Upper lobe of right lung (tissue), 1 donor: ENCODE results near the gene THAP12. TPM values are rescaled to one million over a fixed set of nuclear protein-coding genes. Genes with fewer than 3 reads are reported as not detected.
A peak's percentile ranks its signal among the peaks of the same experiment; 100 is the strongest.

Experiments
- ATAC-seq: fragments of 200-7000 bp; cut with Tn5 transposase; one replicate; pipeline ENCODE4 v1.9.1; 2020; ENCODE audit warnings: mild to moderate bottlenecking, moderate library complexity
- DNase-seq: peaks from one replicate; pipeline ENCODE4 v3.0.0-alpha.2; 2020
- H3K27ac ChIP-seq: fragments of 200-600 bp; one replicate; pipeline ENCODE4 v1.8.0; 2022
- H3K27me3 ChIP-seq: fragments of 200-600 bp; one replicate; pipeline ENCODE4 v1.8.0; 2022; ENCODE audit warnings: mild to moderate bottlenecking
- H3K36me3 ChIP-seq: fragments of 200-600 bp; one replicate; pipeline ENCODE4 v1.8.0; 2022
- H3K4me1 ChIP-seq: fragments of 200-600 bp; one replicate; pipeline ENCODE4 v1.8.0; 2022
- H3K4me3 ChIP-seq: fragments of 200-600 bp; one replicate; pipeline ENCODE4 v1.8.0; 2022; ENCODE audit warnings: mild to moderate bottlenecking
- H3K9me3 ChIP-seq: fragments of 200-600 bp; one replicate; pipeline ENCODE4 v1.8.0; 2022
- CTCF ChIP-seq: fragments of 200-600 bp; IDR thresholded peaks from one replicate; pipeline ENCODE4 v1.8.0; 2022; ENCODE audit warnings: antibody characterized with exemption
- intact Hi-C: fragments of 100-400 bp; cut with DNase I; formaldehyde crosslinking; loops from one replicate; pipeline ENCODE4 v1.11.0; 2022
- total RNA-seq: library from RNA; stranded (reverse); fragmentation: NEBNext Ultra II Directional; extraction: Animal tissue kit (Norgen Biotek cat#: 25700); gene quantifications from one replicate; pipeline ENCODE4 v1.2.1, GENCODE V29; 2021
- donor health status: DM: no; HTN: yes; CAD: no; lungs with severe emphysema.

THAP12 gene
- total RNA-seq, 1 donor from 2014 or later: 36.8 TPM

- Histone ChIP-seq H3K4me1 (peaks cover 27% of the 10 kb centered on the region), H3K9me3 (no peaks in the 10 kb centered on the region), H3K36me3 (no peaks in the 10 kb centered on the region), H3K4me3 (no peak overlapping the region), H3K27ac (no peak overlapping the region), H3K27me3 (no peaks in the 10 kb centered on the region)
- intact Hi-C loops: no loop called here
- no peak for DNase-seq
- ATAC-seq: no peak
- TF ChIP-seq CTCF: no peak
These were observed 4.0 kb downstream of the THAP12 start for GRCh38 chr11:76376746-76377558.

- no peaks in the 10 kb centered on the region for H3K27me3 ChIP-seq
- no peak overlapping the region for H3K4me3 ChIP-seq
- DNase-seq (no peak), ATAC-seq (peak; percentile 67)
- peaks cover 11% of the 10 kb centered on the region for H3K4me1 ChIP-seq
- no peak for TF ChIP-seq CTCF
- no peak overlapping the region for H3K27ac ChIP-seq
- H3K36me3 ChIP-seq: no peaks in the 10 kb centered on the region
- no peaks in the 10 kb centered on the region for H3K9me3 ChIP-seq
- intact Hi-C loops: no loop called here
These were observed 9.8 kb downstream of the THAP12 start for GRCh38 chr11:76371170-76371569.

GRCh38 chr11:76369406-76369805, 11.5 kb downstream of the THAP12 start:
- intact Hi-C loops: no loop called here
- Histone ChIP-seq H3K27me3 (no peaks in the 10 kb centered on the region), H3K9me3 (no peaks in the 10 kb centered on the region), H3K4me3 (no peak overlapping the region), H3K27ac (no peak overlapping the region), H3K36me3 (no peaks in the 10 kb centered on the region), H3K4me1 (peaks cover 10% of the 10 kb centered on the region)
- no peak for DNase-seq
- no peak for TF ChIP-seq CTCF
- no peak for ATAC-seq

- TF ChIP-seq CTCF: no peak
- DNase-seq (no peak), ATAC-seq (no peak)
- Histone ChIP-seq H3K4me3 (no peak overlapping the region), H3K4me1 (peaks cover 10% of the 10 kb centered on the region), H3K27me3 (no peaks in the 10 kb centered on the region), H3K27ac (no peak overlapping the region), H3K36me3 (no peaks in the 10 kb centered on the region), H3K9me3 (no peaks in the 10 kb centered on the region)
- intact Hi-C loops: no loop called here
These were observed 12.4 kb downstream of the THAP12 start for GRCh38 chr11:76368490-76368889.

GRCh38 chr11:76365038-76365679, 15.8 kb downstream of the THAP12 start:
- ATAC-seq: no peak
- intact Hi-C loops: no loop called here
- no peaks in the 10 kb centered on the region for H3K27me3 ChIP-seq

More at GRCh38 chr11:76365038-76365679, 15.8 kb downstream of the THAP12 start:
- peaks cover 10% of the 10 kb centered on the region for H3K4me1 ChIP-seq
- no peak overlapping the region for H3K4me3 ChIP-seq
- peaks cover 2% of the 10 kb centered on the region for H3K36me3 ChIP-seq
- TF ChIP-seq CTCF: no peak
- no peak for DNase-seq
- H3K9me3 ChIP-seq: no peaks in the 10 kb centered on the region
- no peak overlapping the region for H3K27ac ChIP-seq
